ENCODE measurements around the gene PAQR8.
"Not testable (repeated sequence)": the region's sequence is repeated elsewhere in the genome, so short reads cannot be mapped to it uniquely, and the experiment has no call there.

PAQR8 gene

GRCh38 chr6:52377538-52378221 is 15.7 kb downstream of the PAQR8 start:
- no peak for DNase-seq

DNA sequence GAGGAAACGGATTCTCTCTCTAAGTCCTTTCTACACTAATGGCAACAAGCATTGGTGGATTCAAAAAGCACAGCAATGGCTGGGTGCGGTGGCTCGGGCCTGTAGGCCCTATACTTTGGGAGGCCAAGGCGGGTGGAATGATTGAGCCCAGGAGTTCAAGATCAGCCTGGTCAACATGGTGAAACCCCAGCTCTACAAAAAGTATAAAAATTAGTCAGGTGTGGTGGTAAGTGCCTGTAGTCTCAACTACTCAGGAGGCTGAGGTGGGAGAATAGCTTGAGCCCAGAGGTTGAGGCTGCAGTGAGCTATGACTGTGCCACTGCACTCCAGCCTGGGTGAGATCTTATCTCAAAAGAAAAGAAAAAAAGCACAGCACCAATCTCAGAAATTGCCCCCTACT is 19.3 kb downstream of the PAQR8 start:
- DNase-seq: no peak

DNA sequence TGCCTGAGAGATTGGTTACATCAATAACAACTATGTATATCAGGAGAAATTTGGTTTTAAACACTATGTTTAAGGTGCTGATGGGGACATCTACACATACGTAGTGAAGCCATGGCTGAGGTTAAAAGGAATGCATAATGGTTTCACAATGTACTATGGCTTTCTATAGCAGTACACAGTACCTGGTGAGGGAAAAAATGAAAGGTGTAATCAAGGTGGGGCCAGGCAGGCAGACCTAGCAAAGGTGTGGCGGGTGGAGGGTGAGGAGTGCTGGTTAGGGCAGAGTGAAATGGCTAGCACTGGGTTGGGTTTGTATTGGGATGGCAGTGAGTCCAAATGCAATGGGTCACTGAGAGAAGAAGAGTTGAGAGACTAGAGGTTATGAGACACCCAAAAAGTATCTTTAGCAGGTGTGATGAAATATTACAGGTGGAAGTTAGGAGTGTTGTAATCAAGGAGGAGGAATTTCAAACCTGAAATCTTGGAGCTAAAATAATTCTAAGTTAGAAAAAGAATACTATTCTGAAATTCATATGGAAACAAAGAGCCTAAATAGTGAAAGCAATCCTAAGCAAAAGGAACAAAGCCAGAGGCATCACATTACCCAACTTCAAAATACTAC is 22.3 kb downstream of the PAQR8 start:
- no peak for DNase-seq

GRCh38 chr6:52385074-52385473 is 23.1 kb downstream of the PAQR8 start:
- no peak for DNase-seq

GRCh38 chr6:52388119-52388518 is 26.2 kb downstream of the PAQR8 start:
- DNase-seq: not testable (repeated sequence)

- DNase-seq: peak in 1 of 3 experiments; percentile 12
These were observed 26.8 kb downstream of the PAQR8 start for GRCh38 chr6:52388790-52389189.

DNA sequence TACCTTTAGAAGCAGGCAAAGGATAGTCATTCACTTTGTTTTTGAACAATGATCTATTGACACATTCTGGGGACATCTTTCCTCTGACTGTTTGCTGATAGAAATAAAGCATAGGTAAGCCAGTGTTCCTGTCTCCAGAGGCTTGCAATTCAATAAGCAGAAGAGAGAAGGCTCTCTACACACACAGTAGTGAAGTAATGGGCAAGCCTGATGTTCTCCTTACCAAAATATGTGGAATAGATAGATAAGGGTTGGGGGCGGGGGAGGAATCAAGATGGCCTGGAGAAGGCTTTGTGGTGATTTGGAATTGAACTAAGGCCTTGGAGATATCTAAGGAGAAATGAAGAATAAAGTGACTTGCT is 27.3 kb downstream of the PAQR8 start:
- no peak for DNase-seq

- DNase-seq: peak in 2 of 3 experiments; percentile 16 to 28
These were observed 27.8 kb downstream of the PAQR8 start for GRCh38 chr6:52389626-52390360.

- peak in 2 of 3 experiments; percentile 16 to 28 for DNase-seq
These were observed 28.4 kb downstream of the PAQR8 start for GRCh38 chr6:52390361-52390727.

DNA sequence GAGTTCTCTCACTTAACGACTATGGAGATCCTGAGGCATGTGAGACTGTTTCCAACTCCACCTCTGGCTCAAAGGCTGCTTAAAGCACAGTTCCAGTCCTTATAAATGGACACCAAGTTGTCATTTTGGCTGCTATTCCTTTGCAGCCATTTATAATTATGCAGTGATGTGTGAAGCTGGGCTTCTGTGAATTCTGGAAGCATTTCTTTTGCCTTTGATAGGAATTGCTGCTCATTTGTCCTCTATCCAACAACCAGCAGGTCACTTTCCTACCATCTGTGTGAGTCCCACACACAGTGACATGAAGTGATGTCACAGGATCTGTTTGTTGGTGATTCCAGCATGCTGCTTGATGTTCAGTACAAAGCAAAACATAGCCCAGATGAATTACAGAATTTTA is 29.6 kb downstream of the PAQR8 start:
- no peak for DNase-seq

DNA sequence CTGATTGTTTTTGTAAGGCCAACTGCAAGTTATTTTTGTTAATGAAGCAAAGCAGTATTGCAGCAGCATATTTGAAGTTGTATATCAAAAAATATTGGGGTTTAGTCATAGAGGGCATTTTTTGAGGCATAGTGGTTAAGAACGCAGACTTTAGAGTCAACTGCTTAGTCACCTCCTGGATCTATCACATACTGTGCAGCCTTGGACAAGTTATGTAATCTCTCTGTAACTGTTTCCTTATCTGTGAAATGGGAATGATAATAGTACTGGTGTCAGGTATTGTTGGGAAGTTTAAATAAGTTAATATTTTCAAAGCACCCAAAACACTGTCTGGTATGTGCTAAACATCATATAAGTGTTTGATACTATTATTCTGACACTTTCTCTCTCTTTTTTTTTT is 31.0 kb downstream of the PAQR8 start:
- no peak for DNase-seq

GRCh38 chr6:52393780-52394179 is 31.8 kb downstream of the PAQR8 start:
- no peak for DNase-seq

- DNase-seq: no peak
These were observed 32.3 kb downstream of the PAQR8 start for GRCh38 chr6:52394251-52394666.

GRCh38 chr6:52395969-52396368 is 34.0 kb downstream of the PAQR8 start:
- DNase-seq: peak in 1 of 3 experiments; percentile 34

GRCh38 chr6:52399511-52400312 is 37.8 kb downstream of the PAQR8 start:
- peak; percentile 5 to 68 (median 19) for DNase-seq

- no peak for DNase-seq
These were observed 38.5 kb downstream of the PAQR8 start for GRCh38 chr6:52400313-52401041.

- DNase-seq: no peak
These were observed 41.1 kb downstream of the PAQR8 start for GRCh38 chr6:52403086-52403485.

DNA sequence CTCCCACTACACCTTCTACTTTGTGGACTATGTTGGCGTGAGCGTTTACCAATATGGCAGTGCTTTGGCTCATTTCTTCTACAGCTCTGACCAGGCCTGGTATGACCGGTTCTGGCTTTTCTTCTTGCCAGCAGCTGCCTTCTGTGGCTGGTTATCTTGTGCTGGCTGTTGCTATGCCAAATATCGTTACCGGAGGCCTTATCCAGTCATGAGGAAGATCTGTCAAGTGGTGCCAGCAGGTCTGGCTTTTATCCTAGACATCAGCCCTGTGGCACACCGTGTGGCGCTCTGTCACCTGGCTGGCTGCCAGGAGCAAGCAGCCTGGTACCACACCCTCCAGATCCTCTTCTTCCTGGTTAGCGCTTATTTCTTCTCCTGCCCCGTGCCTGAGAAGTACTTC is 41.7 kb downstream of the PAQR8 start:
- DNase-seq: peak; percentile 18 to 26 (median 23)

- DNase-seq: no peak
These were observed 43.3 kb downstream of the PAQR8 start for GRCh38 chr6:52405243-52405642.

- DNase-seq: peak; percentile 24 to 77 (median 41)
These were observed 45.5 kb downstream of the PAQR8 start for GRCh38 chr6:52407467-52407866.

DNA sequence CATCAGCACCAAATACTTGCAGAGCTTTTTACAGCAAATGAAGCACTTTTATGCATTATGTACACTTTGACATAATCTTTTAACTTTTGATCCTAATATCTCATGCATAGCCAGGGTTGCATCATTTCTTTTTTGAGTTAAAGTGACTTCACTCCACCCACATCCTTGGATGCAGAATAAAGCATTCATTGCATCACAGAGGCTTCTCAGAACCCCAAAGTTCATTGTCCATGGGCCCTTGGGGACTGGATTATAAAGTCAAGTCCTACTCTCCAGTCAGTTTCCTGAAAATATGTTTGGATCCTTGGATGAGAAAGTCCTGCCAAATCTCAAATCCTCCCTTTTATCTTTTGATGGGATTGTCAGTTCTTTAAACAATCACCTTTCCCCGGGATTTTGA is 47.5 kb downstream of the PAQR8 start:
- no peak for DNase-seq

- no peak for DNase-seq
These were observed 49.0 kb downstream of the PAQR8 start for GRCh38 chr6:52410979-52411378.

DNA sequence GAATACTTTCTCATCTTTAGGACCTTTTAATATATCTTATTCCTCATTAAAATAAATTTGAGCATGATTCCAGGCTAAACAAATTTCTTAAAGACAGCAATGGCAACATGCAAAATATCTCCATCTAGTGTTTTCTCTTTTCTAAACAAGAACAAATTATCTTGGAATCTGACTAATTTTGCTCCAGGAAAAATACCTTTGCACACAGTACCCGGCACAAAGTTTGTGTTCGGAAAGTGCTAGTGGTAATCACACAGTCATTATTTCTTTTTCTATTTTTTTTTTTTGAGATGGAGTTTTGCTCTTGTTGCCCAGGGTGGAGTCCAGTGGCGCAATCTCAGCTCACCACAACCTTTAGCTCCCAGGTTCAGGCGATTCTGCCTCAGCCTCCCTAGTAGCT is 50.0 kb downstream of the PAQR8 start:
- no peak for DNase-seq
